22Rv1 (cell line): Measurements from ENCODE around the gene MFN2.

Experiments used
- CTCF ChIP-seq: fragments of 450-650 bp; IDR thresholded peaks from 2 replicates; pipeline ENCODE4 v1.5.1; 2017; ENCODE audit warnings: mild to moderate bottlenecking
- ZFX ChIP-seq: fragments of 450-650 bp; IDR thresholded peaks from 2 replicates; pipeline ENCODE4 v1.6.1; 2017; ENCODE audit warnings: antibody characterized with exemption, borderline replicate concordance

GRCh38 chr1:11951901-11952300, 28.3 kb upstream of the MFN2 start:
- TF ChIP-seq CTCF = no peak
- no peak for TF ChIP-seq ZFX
